Endothelial cell of umbilical vein (primary cell): ENCODE data around the gene MC3R. TPM values are rescaled to one million over a fixed set of nuclear protein-coding genes. Genes with fewer than 3 reads are reported as not detected.

Source experiments
- BruUV-seq: library from RNA; stranded (reverse); fragments of 400-500 nt; replicated peaks from 2 replicates; lab custom pipeline; 2021; lab: Mats Ljungman, UMichigan
- CTCF ChIA-PET: fragments of 300-600, 350-600 bp; sonication (Branson Sonifier 250); formaldehyde crosslinking; loops from one replicate; lab custom pipeline; 2021; ENCODE audit warnings: antibody characterized with exemption, inconsistent platforms; lab: Charles Lee
- POLR2A ChIA-PET: fragments of 300-600, 350-600 bp; sonication (Branson Sonifier 250); formaldehyde crosslinking; loops from one replicate; lab custom pipeline; 2021; ENCODE audit warnings: antibody characterized with exemption, inconsistent platforms; lab: Charles Lee
- DNase-seq: peaks from one replicate; pipeline ENCODE4 v3.0.0-alpha.2; 2011; ENCODE audit warnings: low read depth, low spot score
- FAIRE-seq: peaks from 2 replicates; lab custom pipeline; 2011; peaks lifted over from hg19 to GRCh38; lab: Jason Lieb, UNC
- H2AFZ ChIP-seq: 2 replicates; pipeline ENCODE4 v1.6.0; 2012; ENCODE audit warnings: low read depth, low read length, control low read depth, inconsistent platforms
- H3K27ac ChIP-seq: 2 replicates; pipeline ENCODE4 v1.5.1; 2011; ENCODE audit warnings: low read depth, mild to moderate bottlenecking, control low read depth, low read length, moderate library complexity; ENCODE audit not compliant: insufficient read depth
- H3K27me3 ChIP-seq, 2 experiments: 2 replicates each; pipeline versions ENCODE4 v1.6.0 to v1.6.1; 2011; ENCODE audit warnings: low read length in 2 of 2, mixed read lengths in 1 of 2; ENCODE audit not compliant: control insufficient read depth in 2 of 2, insufficient read depth in 2 of 2
- H3K36me3 ChIP-seq, 2 experiments: 2 replicates in 1 of 2; 3 replicates in 1 of 2; pipeline ENCODE4 v1.5.1; 2011; ENCODE audit warnings: low read length in 2 of 2, mild to moderate bottlenecking in 1 of 2, moderate library complexity in 1 of 2; ENCODE audit not compliant: control insufficient read depth in 2 of 2, insufficient read depth in 2 of 2; ENCODE audit errors: extremely low read depth in 1 of 2
- H3K4me1 ChIP-seq: 3 replicates; pipeline ENCODE4 v1.5.1; 2011; ENCODE audit warnings: mild to moderate bottlenecking, low read length; ENCODE audit not compliant: control insufficient read depth, insufficient read depth; ENCODE audit errors: extremely low read depth
- H3K4me2 ChIP-seq: 2 replicates; pipeline ENCODE4 v1.6.1; 2011; ENCODE audit warnings: low read length, control low read depth, mixed read lengths; ENCODE audit not compliant: insufficient read depth
- H3K4me3 ChIP-seq, 3 experiments: fragments of 200-600 bp in 1 of 3; sonication (generic), shearing (Covaris generic) in 1 of 3; replicated peaks in 1 of 3; 2 replicates each; pipeline ENCODE4 v1.5.1; 2011 to 2016; ENCODE audit warnings: control low read depth in 3 of 3, low read length in 3 of 3, mild to moderate bottlenecking in 2 of 3, inconsistent platforms in 1 of 3, low read depth in 1 of 3, moderate library complexity in 1 of 3; ENCODE audit not compliant: insufficient read depth in 1 of 3
- H3K79me2 ChIP-seq: 2 replicates; pipeline ENCODE4 v1.6.0; 2012; ENCODE audit warnings: low read length, inconsistent platforms; ENCODE audit not compliant: control insufficient read depth, insufficient read depth
- H3K9ac ChIP-seq: replicated peaks from 2 replicates; pipeline ENCODE3; 2011; ENCODE audit warnings: low read length, control low read depth; ENCODE audit not compliant: insufficient read depth; ENCODE audit errors: extremely low read depth
- H3K9me1 ChIP-seq: replicated peaks from 3 replicates; pipeline ENCODE4 v1.6.0; 2011; ENCODE audit warnings: mild to moderate bottlenecking, low read length; ENCODE audit not compliant: control insufficient read depth, insufficient read depth; ENCODE audit errors: extremely low read depth
- H3K9me3 ChIP-seq: replicated peaks from 2 replicates; pipeline ENCODE4 v1.5.1; 2012; ENCODE audit warnings: low read length, inconsistent platforms; ENCODE audit not compliant: control insufficient read depth, insufficient read depth
- H4K20me1 ChIP-seq: replicated peaks from 2 replicates; pipeline ENCODE3; 2011; ENCODE audit warnings: mild to moderate bottlenecking, low read length; ENCODE audit not compliant: control insufficient read depth, insufficient read depth; ENCODE audit errors: extremely low read depth
- EZH2 ChIP-seq: IDR thresholded peaks from 2 replicates; pipeline ENCODE4 v1.6.1; 2012; ENCODE audit warnings: borderline replicate concordance, low read depth, mild to moderate bottlenecking, moderate library complexity, low read length, inconsistent platforms; ENCODE audit not compliant: severe bottlenecking
- FOS ChIP-seq: IDR thresholded peaks from 2 replicates; pipeline ENCODE4 v1.6.1; 2011; ENCODE audit warnings: mild to moderate bottlenecking, low read length, moderate library complexity, borderline replicate concordance; ENCODE audit not compliant: insufficient read depth
- GATA2 ChIP-seq: IDR thresholded peaks from 2 replicates; pipeline ENCODE4 v1.7.0; 2011; ENCODE audit warnings: low read depth, mild to moderate bottlenecking, moderate library complexity, mixed read lengths, low read length; ENCODE audit not compliant: insufficient read length, insufficient read depth
- JUN ChIP-seq: IDR thresholded peaks from 2 replicates; pipeline ENCODE4 v1.6.1; 2011; ENCODE audit warnings: borderline replicate concordance, low read depth; ENCODE audit not compliant: insufficient read length, insufficient read depth
- MYC ChIP-seq: IDR thresholded peaks from one replicate; pipeline ENCODE4 v1.6.1; 2011; ENCODE audit warnings: mild to moderate bottlenecking, low read depth, low read length
- POLR2A ChIP-seq: IDR thresholded peaks from 2 replicates; pipeline ENCODE4 v1.6.1; 2012; ENCODE audit warnings: low read depth, mild to moderate bottlenecking, control low read depth, low read length
- POLR2AphosphoS5 ChIP-seq: IDR thresholded peaks from 2 replicates; pipeline ENCODE4 v1.6.1; 2012; ENCODE audit warnings: low read depth, mild to moderate bottlenecking, control low read depth, low read length, moderate library complexity; ENCODE audit not compliant: insufficient read depth
- dilution Hi-C: fragments of 300-500 bp; cut with MboI; formaldehyde crosslinking; loops from one replicate; pipeline ENCODE4 v1.15.0; 2019; ENCODE audit warnings: low sequenced_read_pairs; ENCODE audit not compliant: extremely low pct_ligation_motif_present
- intact Hi-C: fragments of 100-400 bp; cut with micrococcal nuclease; formaldehyde crosslinking; loops from one replicate; pipeline ENCODE4 v1.10.0; 2022
- polyA plus RNA-seq, 4 experiments: library from polyadenylated mRNA; depleted of rRNA in 3 of 4; stranded (reverse) in 3 of 4; unstranded in 1 of 4; fragments of >200 nt; gene quantifications; 2 replicates each; pipeline versions ENCODE4 v1.2.1 to v1.2.3, GENCODE V29; 2011 to 2012; ENCODE audit warnings: missing spikeins in 1 of 4
- total RNA-seq: library from RNA; stranded (reverse); gene quantifications from 2 replicates; pipeline ENCODE4 v1.2.3, GENCODE V29; 2021
- TF ChIP-seq, protein P1 (sequence below): IDR thresholded peaks from 2 replicates; pipeline ENCODE4 v1.6.1; 2011; ENCODE audit not compliant: insufficient read depth, insufficient read length
- TF ChIP-seq, protein P2 (sequence below), 2 donors: IDR thresholded peaks; 1 replicate in 1 of 2; 2 replicates in 1 of 2; pipeline ENCODE4 v1.5.1; 2011; ENCODE audit warnings: low read length in 2 of 2, mild to moderate bottlenecking in 2 of 2, moderate library complexity in 2 of 2, control low read depth in 1 of 2, inconsistent platforms in 1 of 2, low read depth in 1 of 2; ENCODE audit not compliant: insufficient read depth in 1 of 2; ENCODE audit errors: extremely low read depth in 1 of 2

Gene MC3R
- total and polyA plus RNA-seq, 2 donors (not counting 3 experiments of a cell fraction or from before 2014, with no cell fraction given) = not detected

DNA sequence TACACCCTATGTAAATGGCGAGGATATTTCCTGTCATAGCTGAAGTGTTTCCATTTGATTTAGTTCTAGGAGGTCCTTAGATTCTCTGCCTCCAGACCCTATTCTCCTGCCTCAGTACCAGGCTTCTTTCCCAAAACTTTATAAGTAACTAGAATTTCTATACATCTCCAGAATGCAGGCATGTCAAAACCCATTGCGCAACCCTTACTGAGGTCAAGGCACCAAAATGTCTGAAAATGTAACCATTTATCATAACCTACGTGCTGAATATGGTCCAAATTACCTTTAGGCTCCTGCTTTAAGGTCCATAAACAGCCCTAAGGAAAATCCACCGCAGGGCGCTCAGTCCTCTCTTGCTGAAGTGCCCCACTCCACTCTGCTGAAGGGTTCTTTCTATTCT is 37.5 kb upstream of the MC3R start:
- DNase-seq (no peak), FAIRE-seq (no peak)
- no peaks in the 10 kb centered on the region for H3K9me1 ChIP-seq
- H3K79me2 ChIP-seq = no peaks in the 10 kb centered on the region
- H3K36me3 ChIP-seq = no peaks in the 10 kb centered on the region
- H2AFZ ChIP-seq = no peak overlapping the region
- intact Hi-C loops = no loop called here
- H3K9me3 ChIP-seq = peaks cover 5% of the 10 kb centered on the region
- TF ChIP-seq FOS (no peak), MYC (no peak), POLR2AphosphoS5 (no peak), GATA2 (no peak), POLR2A (no peak), JUN (no peak), EZH2 (no peak)
- TF ChIP-seq, protein P1, sequence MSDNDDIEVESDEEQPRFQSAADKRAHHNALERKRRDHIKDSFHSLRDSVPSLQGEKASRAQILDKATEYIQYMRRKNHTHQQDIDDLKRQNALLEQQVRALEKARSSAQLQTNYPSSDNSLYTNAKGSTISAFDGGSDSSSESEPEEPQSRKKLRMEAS = no peak
- TF ChIP-seq, protein P2, sequence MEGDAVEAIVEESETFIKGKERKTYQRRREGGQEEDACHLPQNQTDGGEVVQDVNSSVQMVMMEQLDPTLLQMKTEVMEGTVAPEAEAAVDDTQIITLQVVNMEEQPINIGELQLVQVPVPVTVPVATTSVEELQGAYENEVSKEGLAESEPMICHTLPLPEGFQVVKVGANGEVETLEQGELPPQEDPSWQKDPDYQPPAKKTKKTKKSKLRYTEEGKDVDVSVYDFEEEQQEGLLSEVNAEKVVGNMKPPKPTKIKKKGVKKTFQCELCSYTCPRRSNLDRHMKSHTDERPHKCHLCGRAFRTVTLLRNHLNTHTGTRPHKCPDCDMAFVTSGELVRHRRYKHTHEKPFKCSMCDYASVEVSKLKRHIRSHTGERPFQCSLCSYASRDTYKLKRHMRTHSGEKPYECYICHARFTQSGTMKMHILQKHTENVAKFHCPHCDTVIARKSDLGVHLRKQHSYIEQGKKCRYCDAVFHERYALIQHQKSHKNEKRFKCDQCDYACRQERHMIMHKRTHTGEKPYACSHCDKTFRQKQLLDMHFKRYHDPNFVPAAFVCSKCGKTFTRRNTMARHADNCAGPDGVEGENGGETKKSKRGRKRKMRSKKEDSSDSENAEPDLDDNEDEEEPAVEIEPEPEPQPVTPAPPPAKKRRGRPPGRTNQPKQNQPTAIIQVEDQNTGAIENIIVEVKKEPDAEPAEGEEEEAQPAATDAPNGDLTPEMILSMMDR (IDR thresholded peaks at IDR 0.05; ENCODE audit: extremely low read depth in 1 of 2, insufficient read depth in 1 of 2, low read depth in 1 of 2, low read length in 2 of 2) = no peak
- ChIA-PET CTCF (no interaction called here), POLR2A (no interaction called here)
- H3K4me2 ChIP-seq = no peak overlapping the region
- no peak overlapping the region for H3K4me3 ChIP-seq
- no peaks in the 10 kb centered on the region for H3K27me3 ChIP-seq
- no peaks in the 10 kb centered on the region for H3K4me1 ChIP-seq
- dilution Hi-C loops = no loop called here
- H4K20me1 ChIP-seq = no peaks in the 10 kb centered on the region
- BruUV-seq = no TSS peak
- no peak overlapping the region for H3K27ac ChIP-seq
- no peak overlapping the region for H3K9ac ChIP-seq
